Measurements from ENCODE around the gene BIN2.

The BIN2 gene

GRCh38 chr12:51368640-51369517, 44.9 kb upstream of the BIN2 start:
- H3K4me2 ChIP-seq (ENCODE audit: low read length) = peak overlapping the region; percentile 64
- TF ChIP-seq CTCF (IDR thresholded peaks at IDR 0.05; ENCODE audit: low read depth, low read length, poor library complexity, severe bottlenecking) (no peak), EZH2phosphoT487 (IDR thresholded peaks at IDR 0.05; ENCODE audit: borderline replicate concordance, low read length) (peak; percentile 100; the same call in 1 of the 2 replicates)

GRCh38 chr12:51365276-51365675, 41.3 kb upstream of the BIN2 start:
- H4K20me1 ChIP-seq (ENCODE audit: control insufficient read depth, insufficient read depth, low read depth, low read length) = peaks cover 7% of the 10 kb centered on the region; the same call in 1 of the 2 replicates
- no peaks in the 10 kb centered on the region for H3K9me3 ChIP-seq (ENCODE audit: control insufficient read depth, insufficient read depth, low read length)
- H3K4me3 ChIP-seq (ENCODE audit: low read length) = no peak overlapping the region
- H3K9me2 ChIP-seq (replicated peaks; ENCODE audit: control insufficient read depth, low read length) = no peaks in the 10 kb centered on the region
- no peak overlapping the region for H3K27ac ChIP-seq (ENCODE audit: low read depth, low read length)
- peaks cover 86% of the 10 kb centered on the region for H3K27me3 ChIP-seq (ENCODE audit: control insufficient read depth, low read length)
- TF ChIP-seq EZH2phosphoT487 (IDR thresholded peaks at IDR 0.05; ENCODE audit: borderline replicate concordance, low read length) (no peak), CTCF (IDR thresholded peaks at IDR 0.05; ENCODE audit: low read depth, low read length, poor library complexity, severe bottlenecking) (no peak)
- peaks cover 21% of the 10 kb centered on the region for H3K4me1 ChIP-seq (ENCODE audit: control insufficient read depth, low read length)
- H3K36me3 ChIP-seq (ENCODE audit: control insufficient read depth, low read length) = no peaks in the 10 kb centered on the region
- H3K79me2 ChIP-seq (ENCODE audit: control insufficient read depth, low read length) = no peaks in the 10 kb centered on the region
- H3F3A ChIP-seq (ENCODE audit: control insufficient read depth, insufficient read depth) = no peaks in the 10 kb centered on the region
- H3K4me2 ChIP-seq (ENCODE audit: low read length) = no peak overlapping the region

More at GRCh38 chr12:51368640-51369517, 44.9 kb upstream of the BIN2 start:
- H3K9me3 ChIP-seq (ENCODE audit: control insufficient read depth, insufficient read depth, low read length) = no peaks in the 10 kb centered on the region
- H3K4me1 ChIP-seq (ENCODE audit: control insufficient read depth, low read length) = peaks cover 21% of the 10 kb centered on the region
- H3K36me3 ChIP-seq (ENCODE audit: control insufficient read depth, low read length) = no peaks in the 10 kb centered on the region
- H3K27ac ChIP-seq (ENCODE audit: low read depth, low read length) = no peak overlapping the region
- no peaks in the 10 kb centered on the region for H3F3A ChIP-seq (ENCODE audit: control insufficient read depth, insufficient read depth)
- H3K4me3 ChIP-seq (ENCODE audit: low read length) = peak overlapping the region; percentile 32
- no peaks in the 10 kb centered on the region for H3K9me2 ChIP-seq (replicated peaks; ENCODE audit: control insufficient read depth, low read length)
- no peaks in the 10 kb centered on the region for H3K79me2 ChIP-seq (ENCODE audit: control insufficient read depth, low read length)
- H4K20me1 ChIP-seq (ENCODE audit: control insufficient read depth, insufficient read depth, low read depth, low read length) = peaks cover 14% of the 10 kb centered on the region; the same call in 1 of the 2 replicates
- H3K27me3 ChIP-seq (ENCODE audit: control insufficient read depth, low read length) = peaks cover 84% of the 10 kb centered on the region

- no peaks in the 10 kb centered on the region for H3F3A ChIP-seq (ENCODE audit: control insufficient read depth, insufficient read depth)
- H3K9me2 ChIP-seq (replicated peaks; ENCODE audit: control insufficient read depth, low read length) = no peaks in the 10 kb centered on the region
- H3K4me3 ChIP-seq (ENCODE audit: low read length) = no peak overlapping the region
- H4K20me1 ChIP-seq (ENCODE audit: control insufficient read depth, insufficient read depth, low read depth, low read length) = peaks cover 7% of the 10 kb centered on the region; the same call in 1 of the 2 replicates
- peaks cover 12% of the 10 kb centered on the region for H3K4me1 ChIP-seq (ENCODE audit: control insufficient read depth, low read length)
- no peak overlapping the region for H3K27ac ChIP-seq (ENCODE audit: low read depth, low read length)
- H3K79me2 ChIP-seq (ENCODE audit: control insufficient read depth, low read length) = no peaks in the 10 kb centered on the region
- no peak overlapping the region for H3K4me2 ChIP-seq (ENCODE audit: low read length)
- no peaks in the 10 kb centered on the region for H3K9me3 ChIP-seq (ENCODE audit: control insufficient read depth, insufficient read depth, low read length)
- TF ChIP-seq CTCF (IDR thresholded peaks at IDR 0.05; ENCODE audit: low read depth, low read length, poor library complexity, severe bottlenecking) (no peak), EZH2phosphoT487 (IDR thresholded peaks at IDR 0.05; ENCODE audit: borderline replicate concordance, low read length) (no peak)
- peaks cover 87% of the 10 kb centered on the region for H3K27me3 ChIP-seq (ENCODE audit: control insufficient read depth, low read length)
- no peaks in the 10 kb centered on the region for H3K36me3 ChIP-seq (ENCODE audit: control insufficient read depth, low read length)
Observed at GRCh38 chr12:51364001-51364400, 40.0 kb upstream of the BIN2 start.
